HFF-Myc (cell line): Measurements from ENCODE around the gene SLC35E1.
"Not testable (repeated sequence)": the region's sequence is repeated elsewhere in the genome, so short reads cannot be mapped to it uniquely, and the experiment has no call there.

ENCODE experiments used
- DNase-seq: peaks from one replicate; pipeline ENCODE4 v3.0.0-alpha.2; 2011; ENCODE audit warnings: low read depth; ENCODE audit errors: extremely low read depth
- H3K4me3 ChIP-seq: replicated peaks from 2 replicates; pipeline ENCODE4 v1.5.1; 2011; ENCODE audit warnings: low read depth, mild to moderate bottlenecking, control low read depth, low read length
- TF ChIP-seq, protein P1 (sequence below): IDR thresholded peaks from 2 replicates; pipeline ENCODE4 v1.5.1; 2012; ENCODE audit warnings: mild to moderate bottlenecking, low read depth, low read length, control low read depth; ENCODE audit errors: missing control alignments

The SLC35E1 gene

DNA sequence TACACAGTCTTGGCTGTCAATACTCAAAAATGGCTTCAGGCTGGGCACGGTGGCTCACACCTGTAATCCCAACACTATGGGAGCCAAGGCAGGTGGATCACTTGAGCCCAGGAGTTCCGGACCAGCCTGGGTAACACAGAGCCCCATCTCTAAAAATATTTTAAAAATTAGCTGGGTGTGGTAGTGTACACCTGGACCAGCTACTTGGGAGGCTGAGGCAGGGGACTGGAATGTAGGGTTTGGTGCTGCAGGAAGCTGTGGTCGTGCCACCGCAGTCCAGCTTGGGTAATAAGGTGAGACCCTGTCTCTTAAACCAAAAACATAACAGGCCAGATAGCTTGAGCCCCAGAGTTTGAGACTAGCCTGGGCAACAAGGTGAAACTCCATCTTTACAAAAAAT, 23.3 kb downstream of the SLC35E1 start:
- TF ChIP-seq, protein P1, sequence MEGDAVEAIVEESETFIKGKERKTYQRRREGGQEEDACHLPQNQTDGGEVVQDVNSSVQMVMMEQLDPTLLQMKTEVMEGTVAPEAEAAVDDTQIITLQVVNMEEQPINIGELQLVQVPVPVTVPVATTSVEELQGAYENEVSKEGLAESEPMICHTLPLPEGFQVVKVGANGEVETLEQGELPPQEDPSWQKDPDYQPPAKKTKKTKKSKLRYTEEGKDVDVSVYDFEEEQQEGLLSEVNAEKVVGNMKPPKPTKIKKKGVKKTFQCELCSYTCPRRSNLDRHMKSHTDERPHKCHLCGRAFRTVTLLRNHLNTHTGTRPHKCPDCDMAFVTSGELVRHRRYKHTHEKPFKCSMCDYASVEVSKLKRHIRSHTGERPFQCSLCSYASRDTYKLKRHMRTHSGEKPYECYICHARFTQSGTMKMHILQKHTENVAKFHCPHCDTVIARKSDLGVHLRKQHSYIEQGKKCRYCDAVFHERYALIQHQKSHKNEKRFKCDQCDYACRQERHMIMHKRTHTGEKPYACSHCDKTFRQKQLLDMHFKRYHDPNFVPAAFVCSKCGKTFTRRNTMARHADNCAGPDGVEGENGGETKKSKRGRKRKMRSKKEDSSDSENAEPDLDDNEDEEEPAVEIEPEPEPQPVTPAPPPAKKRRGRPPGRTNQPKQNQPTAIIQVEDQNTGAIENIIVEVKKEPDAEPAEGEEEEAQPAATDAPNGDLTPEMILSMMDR, result no peak

DNA sequence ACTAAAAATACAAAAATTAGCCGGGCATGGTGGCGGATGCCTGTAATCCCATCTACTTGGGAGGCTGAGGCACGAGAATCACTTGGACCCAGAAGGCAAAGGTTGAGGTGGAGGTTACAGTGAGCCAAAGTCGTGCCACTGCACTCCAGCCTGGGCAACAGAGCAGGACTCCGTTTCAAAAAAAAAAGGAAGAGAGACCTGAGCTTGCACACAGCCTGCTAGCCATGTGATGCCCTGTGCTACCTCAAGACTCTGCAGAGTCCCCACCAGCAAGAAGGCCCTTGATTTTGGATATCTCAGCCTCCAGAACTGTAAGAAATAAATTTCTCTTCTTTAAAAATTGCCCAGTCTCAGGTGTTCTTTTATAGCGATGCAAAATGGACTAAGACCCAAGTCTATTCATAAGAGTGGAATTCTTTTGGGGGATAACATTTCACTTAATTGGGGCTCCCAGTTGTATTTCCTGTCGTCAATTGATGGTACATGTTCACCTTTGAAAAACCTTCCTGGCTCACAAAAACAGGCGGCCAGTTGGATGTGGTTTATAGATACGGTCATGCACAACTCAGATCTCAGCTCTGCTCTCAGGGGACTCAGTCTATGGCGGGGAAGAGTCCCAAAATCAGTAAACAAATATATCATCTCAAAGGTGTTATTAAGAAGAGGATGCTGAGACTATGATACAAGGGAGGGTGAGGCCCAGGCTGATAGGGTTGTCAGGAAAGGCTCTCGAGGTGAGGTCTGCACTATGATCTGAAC, 27.6 kb downstream of the SLC35E1 start:
- DNase-seq, result no peak
- no peak overlapping the region for H3K4me3 ChIP-seq
- TF ChIP-seq, protein P1, result no peak

More for the DNA sequence above, 23.3 kb downstream of the SLC35E1 start:
- no peak overlapping the region for H3K4me3 ChIP-seq
- no peak for DNase-seq

DNA sequence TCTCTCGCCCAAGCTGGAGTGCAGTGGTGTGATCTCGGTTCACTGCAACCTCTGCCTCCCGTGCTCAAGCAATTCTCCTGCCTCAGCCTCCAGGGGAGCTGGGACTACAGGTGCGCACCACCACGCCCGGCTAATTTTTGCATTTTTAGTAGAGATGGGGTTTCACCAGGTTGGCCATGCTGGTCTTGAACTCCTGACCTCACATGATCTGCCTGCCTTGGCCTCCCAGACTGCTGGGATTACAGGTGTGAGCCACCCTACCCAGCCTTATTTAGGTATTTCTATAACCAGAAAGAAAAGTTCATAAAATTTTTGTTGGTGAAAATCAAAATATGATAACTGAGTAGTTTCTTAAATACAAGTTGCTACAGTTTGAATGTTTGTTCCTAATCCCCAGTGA, 28.5 kb downstream of the SLC35E1 start:
- H3K4me3 ChIP-seq, result peak overlapping the region; percentile 99
- not testable (repeated sequence) for DNase-seq

DNA sequence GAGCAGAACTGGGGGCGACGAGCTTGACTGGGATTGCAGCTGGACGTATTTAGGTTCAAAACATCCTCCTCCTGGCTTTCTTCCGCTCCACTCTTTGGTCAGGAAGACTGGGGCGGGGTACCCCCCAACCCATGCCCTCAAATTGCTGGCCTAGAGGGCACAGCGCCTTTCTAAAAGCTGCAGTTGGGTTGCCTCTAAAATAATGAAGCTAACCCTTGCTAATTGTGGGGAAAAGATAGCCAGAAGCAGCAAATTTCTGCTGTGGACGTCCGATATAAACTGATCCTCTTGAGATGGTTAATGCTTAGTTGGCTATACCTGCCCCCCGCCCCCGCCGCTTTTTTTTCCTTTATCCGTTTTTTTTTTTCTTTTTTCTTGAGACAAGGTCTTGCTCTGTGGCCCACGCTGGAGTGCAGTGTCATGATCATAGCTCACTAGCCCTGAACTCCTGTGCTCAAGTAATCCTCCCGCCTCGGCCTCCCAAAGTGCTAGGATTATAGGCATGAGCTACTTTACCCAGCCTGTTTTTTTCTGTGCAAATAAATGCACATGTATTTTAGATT, 29.2 kb downstream of the SLC35E1 start:
- peak overlapping the region; percentile 99 for H3K4me3 ChIP-seq
- TF ChIP-seq, protein P1, result no peak
- DNase-seq, result no peak

DNA sequence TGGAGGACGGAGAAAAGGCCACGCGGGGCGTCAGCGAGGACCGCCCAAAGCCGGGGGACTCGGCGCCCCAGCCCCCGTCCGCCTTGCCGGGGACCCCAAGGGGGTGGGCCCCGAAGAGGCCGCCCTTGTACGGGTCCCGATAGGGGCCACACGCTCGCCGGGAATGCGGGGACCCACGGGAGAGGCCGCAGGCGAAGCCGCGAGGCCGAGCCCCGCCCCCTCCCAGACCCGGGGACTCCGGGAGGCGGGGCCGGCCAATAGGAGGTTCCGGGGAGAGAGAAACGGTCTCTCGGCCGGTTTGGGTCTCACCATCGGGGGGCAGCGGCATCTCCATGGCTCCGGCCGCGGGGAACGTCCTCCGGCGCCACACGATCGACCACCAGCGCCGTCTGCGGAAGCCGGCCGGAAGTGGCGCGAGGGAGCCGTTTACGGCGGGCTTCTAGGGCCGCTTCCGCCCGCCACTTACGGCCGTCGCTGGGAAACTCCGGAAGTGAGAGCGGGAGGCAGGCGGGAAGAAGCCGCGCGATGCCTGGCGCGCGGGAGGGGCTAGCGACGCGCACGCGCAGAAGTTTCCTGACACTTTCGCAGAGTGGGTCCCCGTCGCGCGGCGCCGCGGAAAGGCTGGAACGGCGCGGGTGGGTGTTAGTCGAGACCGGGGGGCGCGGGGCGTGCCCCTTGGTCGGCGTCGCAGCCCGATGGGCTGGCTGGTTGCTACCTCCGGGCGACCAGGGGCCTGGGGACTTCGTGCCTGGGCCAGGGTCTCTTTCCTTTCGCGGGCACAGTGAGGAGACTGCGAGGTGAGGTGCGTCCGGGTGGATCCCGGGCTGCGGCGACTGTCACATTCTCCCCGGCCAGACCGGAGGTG, 29.9 kb downstream of the SLC35E1 start, which contains the start of gene CHERP:
Gene CHERP (minus strand): TSS at position 393 of the 865 bp plus-strand sequence. CDS start 59 bp downstream, at position 334.
- TF ChIP-seq, protein P1, result no peak
- peak; percentile 72 for DNase-seq

DNA sequence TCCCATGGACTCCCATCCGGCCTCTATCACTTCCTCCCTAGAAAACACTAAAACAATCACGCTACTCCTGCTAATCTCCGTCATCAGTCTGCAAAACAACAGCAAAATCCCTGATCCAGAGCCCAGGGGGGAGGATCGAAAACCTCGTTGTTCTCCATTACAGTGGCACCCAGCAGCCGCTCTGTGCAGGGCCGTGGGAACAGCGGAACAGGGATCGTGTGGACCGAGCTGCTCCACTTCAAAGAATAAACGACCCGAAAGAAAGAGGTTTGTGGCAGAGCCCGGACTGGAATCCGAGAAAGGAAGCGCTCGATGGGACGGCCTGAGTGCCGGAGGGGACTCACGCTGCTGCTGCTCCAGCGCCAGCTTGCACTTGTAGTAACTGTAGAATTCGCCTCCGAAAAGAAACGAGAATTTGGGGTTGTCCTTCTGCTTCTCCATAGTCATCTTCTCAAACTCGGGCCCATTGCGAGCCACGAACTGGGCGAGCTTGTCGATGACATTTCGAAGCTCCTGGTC, 30.6 kb downstream of the SLC35E1 start:
- H3K4me3 ChIP-seq, result peak overlapping the region; percentile 99
- no peak for DNase-seq
- TF ChIP-seq, protein P1, result no peak

More for the DNA sequence above, 29.9 kb downstream of the SLC35E1 start, which contains the start of gene CHERP:
- peak within 1 kb of the TSS; percentile 99 for H3K4me3 ChIP-seq

DNA sequence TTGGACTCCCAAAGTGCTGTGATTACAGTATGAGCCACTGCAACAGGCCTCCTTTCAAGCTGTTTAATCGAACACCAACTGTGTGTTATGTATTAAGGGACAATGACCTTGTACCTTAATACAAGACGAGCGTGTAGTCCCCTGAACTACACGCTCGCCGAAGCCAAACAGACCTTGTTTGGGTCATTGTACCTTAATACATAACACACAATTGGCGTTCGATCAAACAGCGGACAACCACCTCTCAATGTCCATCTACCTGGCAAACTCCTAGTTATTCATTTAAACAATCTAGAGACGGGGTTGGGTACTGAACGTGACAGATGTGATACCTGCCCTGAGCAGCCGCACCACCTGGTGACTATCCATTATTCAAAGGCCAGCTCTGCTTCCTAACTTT, 31.3 kb downstream of the SLC35E1 start:
- H3K4me3 ChIP-seq, result peak overlapping the region; percentile 99
- TF ChIP-seq, protein P1, result no peak
- no peak for DNase-seq
